ENCODE data around the gene TLR7.

Gene TLR7

GRCh38 chrX:12934850-12935249 is 68.0 kb downstream of the TLR7 start:
- no peak for DNase-seq

- no peak for DNase-seq
Measured at GRCh38 chrX:12936947-12937346, 70.1 kb downstream of the TLR7 start.
